Measurements from ENCODE around the gene CYB561D1.

Gene CYB561D1

GRCh38 chr1:109493805-109494539 is at the start of gene CYB561D1:
Gene CYB561D1, plus strand, starts transcription at chr1:109494094. Its CDS starts 46 bp downstream, at chr1:109494140.
- ATAC-seq: peak; percentile 94
- peak; percentile 30; the same call in 1 of the 2 replicates for TF ChIP-seq TCF4 (CRISPR knock-in tag; IDR thresholded peaks at IDR 0.05; ENCODE audit: borderline replicate concordance)
- TF ChIP-seq POU6F1 (CRISPR knock-in tag; IDR thresholded peaks at IDR 0.05; ENCODE audit: borderline replicate concordance, low read depth): no peak
- no peak for TF ChIP-seq PPARA (CRISPR knock-in tag; IDR thresholded peaks at IDR 0.05; ENCODE audit: borderline replicate concordance)

- no peak for ATAC-seq
- TF ChIP-seq ZNF8 (CRISPR knock-in tag; IDR thresholded peaks at IDR 0.05): no peak
- no peak for TF ChIP-seq ARNTL (CRISPR knock-in tag; IDR thresholded peaks at IDR 0.05; ENCODE audit: borderline replicate concordance, low read depth)
- TF ChIP-seq TOX (CRISPR knock-in tag; IDR thresholded peaks at IDR 0.05; ENCODE audit: borderline replicate concordance): no peak
- no peak for TF ChIP-seq CREB5 (CRISPR knock-in tag; IDR thresholded peaks at IDR 0.05; ENCODE audit: low read depth)
- no peak for TF ChIP-seq BACH2 (CRISPR knock-in tag; IDR thresholded peaks at IDR 0.05; ENCODE audit: borderline replicate concordance)
These were observed 49.5 kb upstream of the CYB561D1 start for GRCh38 chr1:109444346-109444745.

GRCh38 chr1:109445949-109446695 is 47.8 kb upstream of the CYB561D1 start:
- TF ChIP-seq GLIS3 (CRISPR knock-in tag; IDR thresholded peaks at IDR 0.05): peak; percentile 58; the same call in 1 of the 2 replicates
- TF ChIP-seq ISL1 (CRISPR knock-in tag; IDR thresholded peaks at IDR 0.05): peak; percentile 76
- peak; percentile 63 for ATAC-seq

GRCh38 chr1:109447524-109447923 is 46.4 kb upstream of the CYB561D1 start:
- no peak for TF ChIP-seq TSHZ2 (CRISPR knock-in tag; IDR thresholded peaks at IDR 0.05)
- no peak for TF ChIP-seq SNAI2 (CRISPR knock-in tag; IDR thresholded peaks at IDR 0.05)
- no peak for TF ChIP-seq CSDC2 (CRISPR knock-in tag; IDR thresholded peaks at IDR 0.05)
- no peak for TF ChIP-seq ZNF70 (CRISPR knock-in tag; IDR thresholded peaks at IDR 0.05)
- TF ChIP-seq ESRRG (CRISPR knock-in tag; IDR thresholded peaks at IDR 0.05): no peak
- no peak for TF ChIP-seq RARB (CRISPR knock-in tag; IDR thresholded peaks at IDR 0.05)
- TF ChIP-seq ZFP3 (CRISPR knock-in tag; IDR thresholded peaks at IDR 0.05): no peak
- no peak for TF ChIP-seq CREB5 (CRISPR knock-in tag; IDR thresholded peaks at IDR 0.05; ENCODE audit: low read depth)
- TF ChIP-seq ZNF565 (CRISPR knock-in tag; conservative IDR thresholded peaks at IDR 0.05; ENCODE audit: low read depth): no peak
- TF ChIP-seq ISL1 (CRISPR knock-in tag; IDR thresholded peaks at IDR 0.05): no peak
- ATAC-seq: no peak

All from SK-N-SH treated with all-trans-retinoic acid at 6 μM for 48 hours (cell line).